T-helper 2 cell treated with Interferon-gamma antibody and Interleukin-4, amounts not matched to agents 5 μg/mL and 100 μg/mL, for 36 hours (primary cell): ENCODE results near the gene FUNDC2.

Source experiments
- DNase-seq: peaks from one replicate; pipeline ENCODE4 v3.0.0; 2021; ENCODE audit warnings: low spot score
- H3K27ac Mint-ChIP-seq: one replicate; pipeline ENCODE4 v1.8.0; 2021; ENCODE audit warnings: mild to moderate bottlenecking, mixed read lengths
- H3K27me3 Mint-ChIP-seq: one replicate; pipeline ENCODE4 v1.8.0; 2021; ENCODE audit warnings: low read depth, mixed read lengths
- H3K36me3 Mint-ChIP-seq: one replicate; pipeline ENCODE4 v1.8.0; 2021; ENCODE audit warnings: low read depth, mixed read lengths
- H3K4me1 Mint-ChIP-seq: one replicate; pipeline ENCODE4 v1.8.0; 2021; ENCODE audit warnings: low read depth, mixed read lengths
- H3K4me3 Mint-ChIP-seq: one replicate; pipeline ENCODE4 v1.8.0; 2022; ENCODE audit warnings: mild to moderate bottlenecking, moderate library complexity, mixed read lengths
- H3K9me3 Mint-ChIP-seq: one replicate; pipeline ENCODE4 v1.8.0; 2021; ENCODE audit warnings: mixed read lengths

Gene FUNDC2

GRCh38 chrX:155069414-155069813, 42.8 kb downstream of the FUNDC2 start:
- Mint-ChIP-seq H3K27ac (no peak overlapping the region), H3K4me3 (peak overlapping the region; percentile 89), H3K4me1 (peaks cover 44% of the 10 kb centered on the region), H3K9me3 (no peaks in the 10 kb centered on the region), H3K36me3 (peaks cover 16% of the 10 kb centered on the region), H3K27me3 (no peaks in the 10 kb centered on the region)
- no peak for DNase-seq

- Mint-ChIP-seq H3K36me3 (peaks cover 17% of the 10 kb centered on the region), H3K4me3 (peak overlapping the region; percentile 89), H3K27ac (peak overlapping the region; percentile 89)
These were observed 43.4 kb downstream of the FUNDC2 start for GRCh38 chrX:155070038-155070437.

GRCh38 chrX:155070663-155070974, 44.0 kb downstream of the FUNDC2 start:
- H3K36me3 Mint-ChIP-seq = peaks cover 21% of the 10 kb centered on the region
- no peaks in the 10 kb centered on the region for H3K9me3 Mint-ChIP-seq
- H3K4me1 Mint-ChIP-seq = peaks cover 48% of the 10 kb centered on the region
- no peak for DNase-seq
- no peaks in the 10 kb centered on the region for H3K27me3 Mint-ChIP-seq
- H3K27ac Mint-ChIP-seq = peak overlapping the region; percentile 89
- H3K4me3 Mint-ChIP-seq = peak overlapping the region; percentile 89

More at GRCh38 chrX:155070038-155070437, 43.4 kb downstream of the FUNDC2 start:
- H3K9me3 Mint-ChIP-seq = no peaks in the 10 kb centered on the region
- H3K27me3 Mint-ChIP-seq = no peaks in the 10 kb centered on the region
- H3K4me1 Mint-ChIP-seq = peaks cover 45% of the 10 kb centered on the region
- DNase-seq = no peak

- no peaks in the 10 kb centered on the region for H3K27me3 Mint-ChIP-seq
- no peaks in the 10 kb centered on the region for H3K9me3 Mint-ChIP-seq
- peaks cover 48% of the 10 kb centered on the region for H3K4me1 Mint-ChIP-seq
- H3K4me3 Mint-ChIP-seq = peak within 1 kb of the TSS; percentile 94
- peak within 1 kb of the TSS; percentile 96 for H3K27ac Mint-ChIP-seq
- H3K36me3 Mint-ChIP-seq = peaks cover 24% of the 10 kb centered on the region
- peak; percentile 79 for DNase-seq
These were observed 44.5 kb downstream of the FUNDC2 start, which contains the start of the genes BRCC3, CMC4 and MTCP1 for GRCh38 chrX:155070975-155071693. Gene BRCC3 (plus strand): TSS chrX:155071508. CDS start chrX:155071528, 20 bp downstream. Gene CMC4 (minus strand): TSS chrX:155071136. CDS start chrX:155064023, 7,113 bp downstream. Gene MTCP1 (minus strand): TSS chrX:155071136. CDS start chrX:155066010, 5,126 bp downstream.

- Mint-ChIP-seq H3K4me3 (peak overlapping the region; percentile 94), H3K27me3 (no peaks in the 10 kb centered on the region), H3K36me3 (peaks cover 24% of the 10 kb centered on the region), H3K27ac (peak overlapping the region; percentile 96), H3K4me1 (peaks cover 44% of the 10 kb centered on the region), H3K9me3 (no peaks in the 10 kb centered on the region)
- DNase-seq = no peak
These were observed 45.1 kb downstream of the FUNDC2 start for GRCh38 chrX:155071694-155072280.

GRCh38 chrX:155086202-155086840, 59.7 kb downstream of the FUNDC2 start:
- peaks cover 20% of the 10 kb centered on the region for H3K36me3 Mint-ChIP-seq
- H3K4me3 Mint-ChIP-seq = no peak overlapping the region
- no peaks in the 10 kb centered on the region for H3K4me1 Mint-ChIP-seq
- H3K27me3 Mint-ChIP-seq = no peaks in the 10 kb centered on the region
- peak; percentile 10 for DNase-seq
- H3K27ac Mint-ChIP-seq = peak overlapping the region; percentile 26
- no peaks in the 10 kb centered on the region for H3K9me3 Mint-ChIP-seq

GRCh38 chrX:155086961-155087735, 60.5 kb downstream of the FUNDC2 start:
- no peaks in the 10 kb centered on the region for H3K9me3 Mint-ChIP-seq
- H3K4me1 Mint-ChIP-seq = no peaks in the 10 kb centered on the region
- peaks cover 16% of the 10 kb centered on the region for H3K36me3 Mint-ChIP-seq
- no peak overlapping the region for H3K27ac Mint-ChIP-seq
- DNase-seq = no peak
- no peaks in the 10 kb centered on the region for H3K27me3 Mint-ChIP-seq
- H3K4me3 Mint-ChIP-seq = no peak overlapping the region

GRCh38 chrX:155094468-155095061, 67.9 kb downstream of the FUNDC2 start:
- no peak for DNase-seq
- H3K9me3 Mint-ChIP-seq = no peaks in the 10 kb centered on the region
- H3K27ac Mint-ChIP-seq = no peak overlapping the region
- no peaks in the 10 kb centered on the region for H3K4me1 Mint-ChIP-seq
- H3K27me3 Mint-ChIP-seq = no peaks in the 10 kb centered on the region
- peaks cover 27% of the 10 kb centered on the region for H3K36me3 Mint-ChIP-seq
- H3K4me3 Mint-ChIP-seq = no peak overlapping the region

- Mint-ChIP-seq H3K36me3 (peaks cover 37% of the 10 kb centered on the region), H3K4me3 (no peak overlapping the region), H3K4me1 (peaks cover 2% of the 10 kb centered on the region), H3K27ac (no peak overlapping the region), H3K27me3 (no peaks in the 10 kb centered on the region), H3K9me3 (no peaks in the 10 kb centered on the region)
- no peak for DNase-seq
These were observed 79.3 kb downstream of the FUNDC2 start for GRCh38 chrX:155105919-155106318.

- Mint-ChIP-seq H3K9me3 (peaks cover 4% of the 10 kb centered on the region), H3K4me3 (no peak overlapping the region), H3K36me3 (peaks cover 51% of the 10 kb centered on the region), H3K4me1 (no peaks in the 10 kb centered on the region), H3K27ac (no peak overlapping the region), H3K27me3 (no peaks in the 10 kb centered on the region)
- no peak for DNase-seq
These were observed 81.8 kb downstream of the FUNDC2 start for GRCh38 chrX:155108427-155108826.
